NCI-H146 treated with DMSO at 0.1 percent for 48 hours (cell line): ENCODE results near the gene LCA5L.

ENCODE experiments used
- DNase-seq: peaks from one replicate; lab custom pipeline; 2025; ENCODE audit not compliant: unreplicated experiment; lab: John Stamatoyannopoulos, UW

The LCA5L gene

GRCh38 chr21:39359382-39359781 is 86.2 kb downstream of the LCA5L start:
- no peak for DNase-seq
